Neuronal stem cell (in vitro differentiated cells): Measurements from ENCODE around the gene RAB11FIP5.

Experiments used
- DNase-seq: peaks from one replicate; pipeline ENCODE4 v3.0.0-alpha.2; 2013; ENCODE audit warnings: low spot score
- H2AFZ ChIP-seq: one replicate; pipeline ENCODE4 v1.6.1; 2013; ENCODE audit warnings: mild to moderate bottlenecking, low read length, inconsistent platforms
- H2AK5ac ChIP-seq: 2 replicates; pipeline ENCODE4 v1.6.1; 2013; ENCODE audit warnings: low read depth, mild to moderate bottlenecking, inconsistent platforms, low read length, moderate library complexity, mixed read lengths
- H2BK120ac ChIP-seq: 2 replicates; pipeline ENCODE4 v1.6.1; 2013; ENCODE audit warnings: low read depth, mild to moderate bottlenecking, inconsistent platforms, low read length, moderate library complexity, mixed read lengths
- H2BK12ac ChIP-seq: one replicate; pipeline ENCODE4 v1.6.1; 2013; ENCODE audit warnings: low read length, inconsistent platforms
- H2BK15ac ChIP-seq: 2 replicates; pipeline ENCODE4 v1.6.1; 2013; ENCODE audit warnings: mild to moderate bottlenecking, low read length, inconsistent platforms, mixed read lengths
- H2BK5ac ChIP-seq: one replicate; pipeline ENCODE4 v1.6.1; 2013; ENCODE audit warnings: inconsistent platforms, mild to moderate bottlenecking, low read length, moderate library complexity
- H3K14ac ChIP-seq: one replicate; pipeline ENCODE4 v1.6.1; 2013; ENCODE audit warnings: low read length, inconsistent platforms
- H3K18ac ChIP-seq: 2 replicates; pipeline ENCODE4 v1.6.1; 2013; ENCODE audit warnings: low read length, inconsistent platforms
- H3K23ac ChIP-seq: 2 replicates; pipeline ENCODE4 v1.6.1; 2013; ENCODE audit warnings: low read depth, mild to moderate bottlenecking, mixed read lengths, low read length, inconsistent platforms; ENCODE audit not compliant: poor library complexity
- H3K27ac ChIP-seq: replicated peaks from 3 replicates; pipeline ENCODE4 v1.5.1; 2013; ENCODE audit warnings: low read length, inconsistent platforms
- H3K27me3 ChIP-seq, 3 experiments: 2 replicates each; pipeline ENCODE4 v1.6.1; 2013; ENCODE audit warnings: low read length in 3 of 3, mild to moderate bottlenecking in 2 of 3, inconsistent platforms in 1 of 3, low read depth in 1 of 3, mixed read lengths in 1 of 3, moderate library complexity in 1 of 3; ENCODE audit not compliant: control insufficient read depth in 3 of 3, insufficient read depth in 3 of 3
- H3K36me3 ChIP-seq, 2 donors: replicated peaks in 1 of 2; 2 replicates each; pipeline ENCODE4 v1.6.1; 2013; ENCODE audit warnings: low read length in 2 of 2; ENCODE audit not compliant: control insufficient read depth in 2 of 2, insufficient read depth in 2 of 2
- H3K4ac ChIP-seq: 2 replicates; pipeline ENCODE4 v1.6.1; 2013; ENCODE audit warnings: inconsistent platforms, mild to moderate bottlenecking, low read length, moderate library complexity
- H3K4me1 ChIP-seq, 2 donors: 1 replicate in 1 of 2; 2 replicates in 1 of 2; pipeline ENCODE4 v1.6.1; 2013; ENCODE audit warnings: low read length in 2 of 2, low read depth in 1 of 2; ENCODE audit not compliant: control insufficient read depth in 2 of 2, insufficient read depth in 1 of 2
- H3K4me2 ChIP-seq: one replicate; pipeline ENCODE4 v1.6.1; 2013; ENCODE audit warnings: mild to moderate bottlenecking, low read length, inconsistent platforms; ENCODE audit not compliant: insufficient read depth, poor library complexity, severe bottlenecking
- H3K4me3 ChIP-seq, 2 donors: 2 replicates each; pipeline ENCODE4 v1.5.1; 2013; ENCODE audit warnings: low read length in 2 of 2, mild to moderate bottlenecking in 2 of 2, inconsistent platforms in 1 of 2, moderate library complexity in 1 of 2
- H3K79me1 ChIP-seq: one replicate; pipeline ENCODE4 v1.6.1; 2013; ENCODE audit warnings: low read depth, mild to moderate bottlenecking, inconsistent platforms, low read length, moderate library complexity
- H3K9ac ChIP-seq: one replicate; pipeline ENCODE4 v1.6.1; 2013; ENCODE audit warnings: mild to moderate bottlenecking, low read depth, low read length, inconsistent platforms; ENCODE audit not compliant: poor library complexity
- H3K9me3 ChIP-seq, 2 donors: replicated peaks in 1 of 2; 2 replicates each; pipeline versions ENCODE3 to v1.6.1; 2013; ENCODE audit warnings: low read length in 2 of 2, mild to moderate bottlenecking in 2 of 2, inconsistent platforms in 1 of 2, low read depth in 1 of 2, mixed read lengths in 1 of 2, moderate library complexity in 1 of 2; ENCODE audit not compliant: control insufficient read depth in 2 of 2, insufficient read depth in 1 of 2
- H4K8ac ChIP-seq: one replicate; pipeline ENCODE4 v1.6.1; 2013; ENCODE audit warnings: low read depth, mild to moderate bottlenecking, inconsistent platforms, low read length, moderate library complexity
- H4K91ac ChIP-seq: one replicate; pipeline ENCODE4 v1.6.1; 2013; ENCODE audit warnings: low read length, low read depth, mild to moderate bottlenecking, inconsistent platforms; ENCODE audit not compliant: poor library complexity
- WGBS, 2 donors: extraction: QIAGEN DNeasy Blood & Tissue Kit; methylation state at CpG; one replicate each; pipeline ENCODE4 v1.1.7; 2013; ENCODE audit warnings: missing lambda C conversion rate in 2 of 2, mixed read lengths in 1 of 2; ENCODE audit not compliant: insufficient read length in 2 of 2, insufficient replicate concordance in 1 of 2; ENCODE audit errors: extremely low coverage in 2 of 2; 5-methylcytosine and 5-hydroxymethylcytosine counted together

Gene RAB11FIP5

GRCh38 chr2:73131807-73132206 is 19.1 kb upstream of the RAB11FIP5 start:
- no peak overlapping the region for H3K14ac ChIP-seq
- H3K4ac ChIP-seq: no peak overlapping the region
- no peak overlapping the region for H3K4me3 ChIP-seq
- no peaks in the 10 kb centered on the region for H3K4me1 ChIP-seq
- H3K23ac ChIP-seq: no peak overlapping the region
- H3K9ac ChIP-seq: no peak overlapping the region
- no peak for DNase-seq
- H3K9me3 ChIP-seq: no peaks in the 10 kb centered on the region
- H4K91ac ChIP-seq: no peak overlapping the region
- no peak overlapping the region for H4K8ac ChIP-seq
- H2BK120ac ChIP-seq: no peak overlapping the region
- no peak overlapping the region for H3K18ac ChIP-seq
- no peak overlapping the region for H2BK5ac ChIP-seq
- no peaks in the 10 kb centered on the region for H3K79me1 ChIP-seq
- H2BK12ac ChIP-seq: no peak overlapping the region
- H2AFZ ChIP-seq: no peak overlapping the region
- no peak overlapping the region for H3K27ac ChIP-seq
- H2AK5ac ChIP-seq: no peak overlapping the region
- no peak overlapping the region for H3K4me2 ChIP-seq
- H3K36me3 ChIP-seq: no peaks in the 10 kb centered on the region
- no CpG with 5 or more reads among the region's 3 CpGs for WGBS, 2 donors
- H2BK15ac ChIP-seq: no peak overlapping the region
- peaks cover 0 to 9% (median 0%) of the 10 kb centered on the region in 3 experiments for H3K27me3 ChIP-seq

DNA sequence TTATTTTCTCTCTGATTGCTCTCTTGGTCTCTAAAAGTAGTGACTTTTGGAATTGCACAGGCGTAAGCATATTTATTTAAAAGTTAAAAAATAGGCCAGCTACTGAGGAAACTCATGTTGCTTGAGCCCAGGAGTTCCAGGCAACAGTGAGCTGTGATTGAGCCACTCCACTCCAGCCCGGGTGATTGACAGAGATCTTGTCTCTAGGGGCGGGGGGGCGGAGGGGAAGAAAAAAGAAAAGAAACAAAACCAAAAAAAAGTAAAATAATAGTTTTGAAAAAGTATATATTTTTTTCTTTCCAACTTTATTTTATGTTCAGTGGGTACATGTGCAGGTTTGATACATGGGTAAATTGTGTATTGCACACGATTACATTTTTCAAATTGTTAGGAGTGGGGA is 18.0 kb upstream of the RAB11FIP5 start:
- Histone ChIP-seq H2BK15ac (no peak overlapping the region), H3K23ac (no peak overlapping the region), H2AFZ (no peak overlapping the region), H3K9ac (no peak overlapping the region), H2AK5ac (no peak overlapping the region), H3K4me2 (no peak overlapping the region), H2BK12ac (no peak overlapping the region), H4K91ac (no peak overlapping the region), H2BK5ac (no peak overlapping the region), H3K36me3 (no peaks in the 10 kb centered on the region), H3K4me3 (no peak overlapping the region), H2BK120ac (no peak overlapping the region), H3K14ac (no peak overlapping the region), H3K4ac (no peak overlapping the region), H4K8ac (no peak overlapping the region), H3K27me3 (peaks cover 0 to 9% (median 0%) of the 10 kb centered on the region in 3 experiments), H3K79me1 (no peaks in the 10 kb centered on the region), H3K9me3 (no peaks in the 10 kb centered on the region), H3K18ac (no peak overlapping the region), H3K27ac (no peak overlapping the region), H3K4me1 (no peaks in the 10 kb centered on the region)
- WGBS, 2 donors: no CpG with 5 or more reads among the region's 5 CpGs
- no peak for DNase-seq

- H3K27ac ChIP-seq: no peak overlapping the region
- H4K91ac ChIP-seq: no peak overlapping the region
- DNase-seq: no peak
These were observed 16.2 kb upstream of the RAB11FIP5 start for GRCh38 chr2:73128841-73129535.

GRCh38 chr2:73122536-73122935 is 9.8 kb upstream of the RAB11FIP5 start:
- no peak for DNase-seq
- Histone ChIP-seq H3K27me3 (peaks cover 0 to 4% (median 0%) of the 10 kb centered on the region in 3 experiments), H2BK5ac (no peak overlapping the region), H2BK12ac (no peak overlapping the region), H2AK5ac (no peak overlapping the region), H3K14ac (no peak overlapping the region), H4K91ac (no peak overlapping the region), H3K23ac (no peak overlapping the region), H3K4me1 (no peaks in the 10 kb centered on the region), H3K9ac (no peak overlapping the region), H3K9me3 (no peaks in the 10 kb centered on the region), H2BK15ac (no peak overlapping the region), H3K4me3 (no peak overlapping the region), H3K27ac (no peak overlapping the region), H3K79me1 (no peaks in the 10 kb centered on the region), H3K18ac (no peak overlapping the region), H4K8ac (no peak overlapping the region), H3K36me3 (no peaks in the 10 kb centered on the region), H3K4ac (no peak overlapping the region), H3K4me2 (no peak overlapping the region), H2BK120ac (no peak overlapping the region), H2AFZ (no peak overlapping the region)
- no CpG with 5 or more reads among the region's 1 CpG for WGBS, 2 donors

More at GRCh38 chr2:73128841-73129535, 16.2 kb upstream of the RAB11FIP5 start:
- no CpG with 5 or more reads among the region's 6 CpGs for WGBS, 2 donors
- H3K9ac ChIP-seq: no peak overlapping the region
- no peak overlapping the region for H2BK120ac ChIP-seq
- no peaks in the 10 kb centered on the region for H3K36me3 ChIP-seq
- no peak overlapping the region for H3K4me2 ChIP-seq
- H2BK15ac ChIP-seq: no peak overlapping the region
- no peaks in the 10 kb centered on the region for H3K9me3 ChIP-seq
- no peak overlapping the region for H3K14ac ChIP-seq
- no peak overlapping the region for H2AK5ac ChIP-seq
- no peak overlapping the region for H2AFZ ChIP-seq
- H3K4ac ChIP-seq: no peak overlapping the region
- no peak overlapping the region for H2BK5ac ChIP-seq
- peaks cover 0 to 9% (median 0%) of the 10 kb centered on the region in 3 experiments for H3K27me3 ChIP-seq
- no peak overlapping the region for H3K4me3 ChIP-seq
- H3K18ac ChIP-seq: no peak overlapping the region
- H3K4me1 ChIP-seq: no peaks in the 10 kb centered on the region
- H2BK12ac ChIP-seq: no peak overlapping the region
- H3K79me1 ChIP-seq: no peaks in the 10 kb centered on the region
- no peak overlapping the region for H4K8ac ChIP-seq
- H3K23ac ChIP-seq: no peak overlapping the region
